GM18951 (cell line): Measurements from ENCODE around the gene ID2.

Experiments used
- POLR2A ChIP-seq: IDR thresholded peaks from 4 replicates; pipeline ENCODE4 v1.6.1; 2011; ENCODE audit warnings: mild to moderate bottlenecking; ENCODE audit not compliant: insufficient read length, insufficient read depth; ENCODE audit errors: extremely low read depth
- in situ Hi-C: fragments of 300-500 bp; cut with MboI; formaldehyde crosslinking; loops from one replicate; pipeline ENCODE4 v1.12.0; 2022; ENCODE audit warnings: low sequenced_read_pairs, mixed read lengths, inconsistent platforms; ENCODE audit not compliant: unreplicated experiment

Gene ID2

GRCh38 chr2:8693157-8693821 is 11.4 kb downstream of the ID2 start:
- in situ Hi-C loops: loop anchor here (25.0 kb wide), 1 partner anchor 1281 kb away; no protein-coding TSS in a partner anchor
- TF ChIP-seq POLR2A: no peak

- in situ Hi-C loops: loop anchor here (25.0 kb wide), 1 partner anchor 1282 kb away; no protein-coding TSS in a partner anchor
- TF ChIP-seq POLR2A: no peak
These were observed 12.9 kb downstream of the ID2 start for GRCh38 chr2:8694737-8695136.

- in situ Hi-C loops: loop anchor here (25.0 kb wide), 1 partner anchor 1285 kb away; no protein-coding TSS in a partner anchor
- TF ChIP-seq POLR2A: no peak
These were observed 15.3 kb downstream of the ID2 start for GRCh38 chr2:8697190-8697589.

DNA sequence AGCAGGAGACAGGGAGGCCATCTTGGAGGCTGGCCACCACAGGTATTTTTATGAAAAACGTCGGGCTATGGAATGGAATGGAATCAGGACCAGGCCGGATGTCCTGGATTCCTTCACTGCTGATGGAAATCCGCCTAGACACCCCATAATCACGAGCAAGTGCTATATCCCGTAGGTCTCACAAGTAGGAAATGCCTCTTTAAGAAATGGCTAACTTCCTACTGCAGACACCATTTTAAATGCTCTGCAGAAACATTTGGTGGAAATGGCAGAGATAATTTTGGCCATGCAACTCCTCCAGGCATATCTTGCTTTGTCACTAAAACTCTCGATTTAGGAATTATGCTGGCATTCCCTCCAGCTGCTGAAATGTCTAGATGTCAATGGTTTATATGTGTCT is 18.0 kb downstream of the ID2 start:
- in situ Hi-C loops: loop anchor here (25.0 kb wide), 1 partner anchor 1288 kb away; no protein-coding TSS in a partner anchor
- TF ChIP-seq POLR2A: no peak

DNA sequence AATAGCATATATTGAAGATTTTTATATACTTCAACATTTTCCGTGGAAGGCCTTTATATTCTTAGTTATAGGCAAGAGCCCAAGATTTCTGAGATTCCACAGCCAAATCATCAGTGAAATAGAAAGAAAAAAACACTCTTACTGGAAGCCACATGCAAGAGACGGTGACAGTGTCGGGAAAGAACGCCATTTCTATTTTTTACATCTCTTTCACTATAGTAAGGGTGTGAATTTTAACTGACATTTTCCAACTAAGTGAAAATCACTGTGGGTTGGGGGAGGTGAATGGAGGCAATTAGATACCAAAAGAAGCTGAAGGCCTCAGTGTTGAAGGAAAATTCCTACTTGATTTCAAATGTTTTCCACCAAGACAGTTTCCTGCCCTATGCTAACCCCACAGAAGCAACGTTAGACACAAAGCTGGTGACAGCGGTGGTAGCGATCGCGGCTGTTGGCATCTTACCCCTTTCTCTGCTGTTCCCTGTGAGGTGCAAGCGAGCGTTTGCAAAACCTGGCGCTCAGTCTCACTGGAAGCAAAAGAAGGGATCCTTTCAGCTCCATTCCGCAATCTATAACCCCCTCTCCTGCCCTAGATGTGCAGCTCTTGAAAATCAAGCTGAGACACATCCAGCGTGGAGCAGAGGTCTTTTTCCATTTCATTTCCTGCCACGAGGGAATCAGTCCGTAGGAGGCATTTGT is 20.0 kb downstream of the ID2 start:
- in situ Hi-C loops: no loop called here
- TF ChIP-seq POLR2A: no peak

DNA sequence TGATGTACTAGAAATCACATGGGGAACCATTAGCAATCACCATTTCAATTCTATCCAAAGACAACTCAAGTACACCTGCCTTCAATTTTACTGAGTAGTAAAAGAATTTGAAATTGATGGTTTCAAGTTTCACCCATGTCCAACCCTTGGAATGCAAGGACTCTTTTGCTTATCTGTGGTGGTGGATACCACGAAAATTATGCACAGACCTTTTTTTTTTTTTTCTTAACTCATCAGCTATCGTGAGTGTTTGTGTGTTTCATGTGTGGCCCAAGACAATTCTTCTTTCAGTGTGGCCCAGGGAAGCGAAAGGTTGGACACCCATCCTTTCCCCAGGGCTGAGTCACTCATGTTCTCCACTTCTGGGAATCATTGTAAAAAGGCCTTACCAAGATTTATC is 23.1 kb downstream of the ID2 start:
- no peak for TF ChIP-seq POLR2A
- in situ Hi-C loops: no loop called here

DNA sequence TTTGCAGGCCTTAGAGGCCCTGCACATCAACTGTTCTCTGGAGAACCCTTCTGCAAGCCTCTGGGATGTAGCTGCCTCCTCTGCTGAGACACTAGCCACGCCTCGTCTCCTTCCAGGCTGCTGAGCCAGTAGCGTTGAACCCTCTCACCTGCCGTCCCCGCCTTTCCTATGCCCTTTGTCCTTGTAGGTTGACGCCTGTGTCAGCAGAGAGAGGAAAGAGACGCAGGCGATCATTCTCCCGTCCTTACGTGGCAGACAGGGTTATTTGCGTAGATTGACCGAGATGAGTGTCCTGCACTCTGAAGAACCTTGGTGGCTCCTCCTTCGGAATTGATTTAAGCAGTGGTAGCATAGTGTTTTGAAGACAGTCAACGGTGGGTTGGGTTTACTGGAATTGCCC is 27.8 kb downstream of the ID2 start:
- in situ Hi-C loops: no loop called here
- TF ChIP-seq POLR2A: no peak

DNA sequence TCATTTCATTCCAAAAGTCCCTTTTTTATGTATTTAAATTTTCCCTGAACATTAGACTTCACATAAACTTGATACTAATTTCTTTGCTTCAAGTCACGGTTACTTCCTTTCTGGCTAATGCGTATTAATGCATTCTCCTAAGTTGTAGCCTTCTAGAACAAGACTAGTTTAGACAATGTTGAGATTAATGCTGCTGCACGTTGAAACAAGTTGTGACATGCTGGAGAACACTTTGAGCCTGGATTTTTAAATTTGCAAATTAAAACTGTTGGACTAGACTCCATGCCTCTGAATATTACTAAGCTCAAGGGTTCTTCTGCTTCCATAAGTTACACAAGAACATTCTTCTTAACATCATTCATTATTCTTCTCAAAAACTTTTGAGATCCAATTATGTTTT is 29.1 kb downstream of the ID2 start:
- no peak for TF ChIP-seq POLR2A
- in situ Hi-C loops: no loop called here

- no peak for TF ChIP-seq POLR2A
- in situ Hi-C loops: no loop called here
These were observed 32.4 kb downstream of the ID2 start for GRCh38 chr2:8714283-8714682.

GRCh38 chr2:8714971-8715370 is 33.1 kb downstream of the ID2 start:
- in situ Hi-C loops: no loop called here
- no peak for TF ChIP-seq POLR2A

GRCh38 chr2:8719528-8719927 is 37.7 kb downstream of the ID2 start:
- no peak for TF ChIP-seq POLR2A
- in situ Hi-C loops: no loop called here

DNA sequence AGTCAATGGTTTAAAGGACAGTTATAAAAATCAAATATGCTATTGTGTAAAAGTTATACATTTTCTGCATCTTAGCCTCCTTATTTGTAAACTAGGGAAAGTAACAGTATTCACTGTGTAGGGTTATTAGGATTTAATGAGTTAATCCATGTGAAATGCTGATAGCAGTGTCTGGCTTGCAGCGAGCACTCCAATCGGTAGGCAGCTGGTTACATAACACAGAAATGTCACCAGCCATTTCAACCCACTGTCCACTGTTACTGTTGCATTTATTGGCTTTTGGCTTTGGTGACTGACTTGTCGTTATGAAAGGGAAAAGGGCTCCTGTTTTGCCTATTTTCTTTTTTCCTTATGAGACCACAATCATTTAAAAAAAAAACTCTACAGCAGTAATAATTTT is 38.9 kb downstream of the ID2 start:
- TF ChIP-seq POLR2A: no peak
- in situ Hi-C loops: no loop called here

DNA sequence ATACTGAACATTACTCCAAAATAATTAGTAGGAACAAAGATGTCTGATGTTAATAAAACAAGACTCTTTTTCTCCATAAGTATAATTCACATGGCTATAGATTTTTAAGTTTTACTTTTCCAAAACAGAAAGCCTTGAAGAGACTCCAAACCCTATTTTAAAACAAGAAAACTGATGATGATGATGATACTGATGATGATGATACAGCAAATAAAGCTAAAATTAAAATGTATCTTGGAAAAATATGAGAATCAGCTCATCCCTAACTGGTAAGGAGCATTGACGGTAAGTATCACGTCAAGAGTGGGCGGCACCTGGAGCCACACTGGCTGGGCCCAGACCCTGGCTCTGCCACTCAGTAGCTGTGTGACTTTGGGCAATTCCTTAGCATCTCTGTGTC is 39.6 kb downstream of the ID2 start:
- in situ Hi-C loops: no loop called here
- no peak for TF ChIP-seq POLR2A

- in situ Hi-C loops: no loop called here
These were observed 41.1 kb downstream of the ID2 start for GRCh38 chr2:8722986-8723385.

More at GRCh38 chr2:8722986-8723385, 41.1 kb downstream of the ID2 start:
- no peak for TF ChIP-seq POLR2A
